Measurements from ENCODE around the gene CASK.

The CASK gene

GRCh38 chrX:41475591-41476241 is 447.6 kb downstream of the CASK start:
- Mint-ChIP-seq H3K27ac (no peak overlapping the region), H3K4me3 (no peak overlapping the region), H3K27me3 (no peaks in the 10 kb centered on the region), H3K4me1 (no peaks in the 10 kb centered on the region), H3K36me3 (no peaks in the 10 kb centered on the region), H3K9me3 (peaks cover under 1% of the 10 kb centered on the region)
- no peak for ATAC-seq

DNA sequence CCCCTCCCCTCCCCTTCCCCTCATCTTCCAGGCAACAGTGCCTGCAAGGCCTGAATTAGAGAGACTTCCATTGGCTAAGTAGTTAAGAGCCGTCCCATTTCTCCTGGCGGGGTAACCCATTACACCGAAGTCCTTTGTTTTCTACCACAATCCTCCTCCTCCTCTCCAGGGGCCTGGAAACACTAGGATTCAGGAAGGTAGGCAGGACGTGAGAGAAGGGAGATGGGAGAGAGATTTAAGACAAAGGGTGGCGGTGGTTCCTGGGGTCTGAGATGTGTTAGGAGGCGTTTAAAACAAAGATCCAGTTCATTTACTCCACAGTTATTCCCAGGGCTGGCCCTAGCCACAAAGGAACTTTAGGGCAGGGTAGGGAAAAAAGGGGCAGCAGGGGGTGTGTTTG is 448.2 kb downstream of the CASK start:
- H3K36me3 Mint-ChIP-seq, result no peaks in the 10 kb centered on the region
- no peaks in the 10 kb centered on the region for H3K27me3 Mint-ChIP-seq
- H3K4me1 Mint-ChIP-seq, result no peaks in the 10 kb centered on the region
- H3K27ac Mint-ChIP-seq, result no peak overlapping the region
- no peak for ATAC-seq
- H3K4me3 Mint-ChIP-seq, result no peak overlapping the region
- H3K9me3 Mint-ChIP-seq, result no peaks in the 10 kb centered on the region

DNA sequence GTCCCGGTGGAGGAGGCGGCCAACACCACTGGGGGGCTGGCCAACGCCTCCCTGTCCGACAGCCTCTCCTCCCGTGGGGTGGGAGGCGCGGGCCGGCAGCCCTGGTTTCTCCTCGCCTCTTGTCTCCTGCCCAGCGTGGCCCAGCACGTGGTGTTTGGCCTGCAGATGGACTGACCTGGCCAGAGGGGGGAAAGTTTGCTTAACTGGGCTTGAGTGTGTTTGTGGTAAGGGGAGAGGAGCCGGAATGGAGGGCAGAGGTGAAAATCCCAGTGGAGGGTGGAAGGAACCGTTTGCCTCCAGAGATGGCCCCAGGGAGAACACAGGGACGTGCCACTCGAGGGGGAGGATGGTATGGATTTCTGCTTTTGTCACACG is 448.6 kb downstream of the CASK start:
- Mint-ChIP-seq H3K4me3 (no peak overlapping the region), H3K36me3 (no peaks in the 10 kb centered on the region), H3K27me3 (no peaks in the 10 kb centered on the region), H3K9me3 (no peaks in the 10 kb centered on the region), H3K4me1 (no peaks in the 10 kb centered on the region), H3K27ac (no peak overlapping the region)
- no peak for ATAC-seq

- no peak for ATAC-seq
- Mint-ChIP-seq H3K36me3 (no peaks in the 10 kb centered on the region), H3K9me3 (no peaks in the 10 kb centered on the region), H3K4me3 (no peak overlapping the region), H3K27me3 (no peaks in the 10 kb centered on the region), H3K27ac (no peak overlapping the region), H3K4me1 (no peaks in the 10 kb centered on the region)
These were observed 449.2 kb downstream of the CASK start for GRCh38 chrX:41473936-41474725.

GRCh38 chrX:41472231-41472815 is 451.0 kb downstream of the CASK start:
- no peaks in the 10 kb centered on the region for H3K36me3 Mint-ChIP-seq
- no peak overlapping the region for H3K27ac Mint-ChIP-seq
- ATAC-seq, result no peak
- no peaks in the 10 kb centered on the region for H3K4me1 Mint-ChIP-seq
- no peaks in the 10 kb centered on the region for H3K27me3 Mint-ChIP-seq
- no peak overlapping the region for H3K4me3 Mint-ChIP-seq
- no peaks in the 10 kb centered on the region for H3K9me3 Mint-ChIP-seq

DNA sequence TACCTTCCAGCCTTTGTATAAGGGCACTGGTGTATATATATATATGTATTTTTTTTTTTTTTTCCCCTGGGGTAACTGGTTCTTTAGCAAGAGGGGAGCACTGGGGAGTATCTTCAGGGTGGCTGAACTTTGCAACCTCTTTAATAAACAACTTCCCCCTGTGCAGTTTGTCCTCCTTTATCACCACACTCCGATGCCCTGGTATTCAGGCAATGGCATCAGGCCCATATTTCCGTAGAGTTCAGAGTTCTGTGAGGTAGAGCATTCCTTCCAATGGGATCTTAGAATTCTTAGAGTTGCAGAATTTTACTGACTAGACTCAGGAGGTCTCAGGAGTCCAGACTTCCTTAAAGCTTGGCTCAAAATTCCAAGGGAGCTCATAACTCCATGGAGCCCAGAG is 451.6 kb downstream of the CASK start:
- no peak for ATAC-seq
- H3K27ac Mint-ChIP-seq, result no peak overlapping the region
- no peaks in the 10 kb centered on the region for H3K9me3 Mint-ChIP-seq
- no peaks in the 10 kb centered on the region for H3K36me3 Mint-ChIP-seq
- H3K4me3 Mint-ChIP-seq, result no peak overlapping the region
- H3K4me1 Mint-ChIP-seq, result no peaks in the 10 kb centered on the region
- no peaks in the 10 kb centered on the region for H3K27me3 Mint-ChIP-seq

DNA sequence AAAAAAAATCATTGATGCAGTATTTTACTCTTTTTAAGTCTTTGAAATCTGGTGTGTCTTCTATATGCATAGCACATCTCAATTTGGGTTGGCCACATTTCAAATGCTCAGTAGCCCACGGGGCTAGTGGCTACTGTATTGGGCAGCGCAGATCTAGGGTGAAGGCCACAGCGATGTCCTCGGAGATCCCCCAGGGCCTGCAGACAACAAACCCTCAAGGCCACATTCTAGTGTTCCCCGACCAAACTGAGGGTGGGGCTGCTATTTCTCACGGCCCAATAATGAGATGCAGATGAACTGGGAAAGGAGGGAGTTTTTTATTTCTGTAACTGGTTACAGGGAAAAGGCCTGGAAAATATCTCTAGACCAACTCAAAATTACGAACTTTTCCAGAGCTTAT is 452.6 kb downstream of the CASK start:
- H3K9me3 Mint-ChIP-seq, result no peaks in the 10 kb centered on the region
- no peak overlapping the region for H3K4me3 Mint-ChIP-seq
- no peak overlapping the region for H3K27ac Mint-ChIP-seq
- no peak for ATAC-seq
- H3K36me3 Mint-ChIP-seq, result no peaks in the 10 kb centered on the region
- H3K4me1 Mint-ChIP-seq, result no peaks in the 10 kb centered on the region
- no peaks in the 10 kb centered on the region for H3K27me3 Mint-ChIP-seq

DNA sequence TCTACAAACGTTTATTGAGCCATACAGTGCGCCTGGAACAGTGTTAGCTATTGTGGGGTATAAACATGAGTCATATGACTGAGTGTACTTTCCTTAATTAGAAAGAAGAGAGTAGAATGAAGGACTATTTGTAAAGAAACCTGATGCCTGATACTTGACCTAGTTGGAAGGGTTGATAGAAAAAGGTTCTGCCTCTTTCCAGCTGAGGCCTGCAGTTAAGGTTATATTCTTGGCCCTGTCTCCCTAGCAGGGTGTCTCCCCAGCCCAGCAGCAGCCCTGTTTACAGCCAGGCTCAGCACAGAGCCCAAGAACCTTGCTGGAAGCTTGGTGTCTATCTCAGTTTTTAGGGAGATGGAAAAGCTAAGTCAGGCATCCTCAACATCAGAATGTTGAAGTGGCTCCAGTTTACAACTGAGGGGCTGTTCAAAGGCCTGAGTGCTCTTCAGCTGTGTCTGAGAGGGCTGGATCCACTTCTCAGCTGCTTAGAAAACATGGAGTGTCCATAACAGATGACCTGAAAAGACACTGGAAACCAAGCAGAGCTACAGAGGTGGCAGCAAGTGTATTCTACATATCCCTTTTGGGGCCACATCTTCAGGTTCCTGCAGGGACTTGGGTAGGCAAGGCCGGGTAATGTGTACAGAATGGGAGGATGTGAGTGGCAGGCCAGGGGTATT is 454.6 kb downstream of the CASK start:
- Mint-ChIP-seq H3K27ac (no peak overlapping the region), H3K36me3 (no peaks in the 10 kb centered on the region), H3K27me3 (no peaks in the 10 kb centered on the region), H3K4me1 (no peaks in the 10 kb centered on the region), H3K9me3 (no peaks in the 10 kb centered on the region), H3K4me3 (no peak overlapping the region)
- ATAC-seq, result no peak

Measured in stimulated activated memory B cell treated with anti-CD40 and anti-IgM and Interleukin-4, amounts not matched to agents 10 μg/mL and 1 μg/mL and 100 μg/mL, for 72 hours (primary cell).